HG03432 (cell line): ENCODE data around the gene ZBED5.
"Not testable (repeated sequence)": the region's sequence is repeated elsewhere in the genome, so short reads cannot be mapped to it uniquely, and the experiment has no call there.

ENCODE experiments used
- ATAC-seq: cut with Tn5 transposase; IDR thresholded peaks from one replicate; pipeline ENCODE4 v1.9.1; 2021; ENCODE audit warnings: mild to moderate bottlenecking, moderate library complexity; ENCODE audit not compliant: unreplicated experiment

Gene ZBED5

GRCh38 chr11:10844356-10844755, 13.5 kb downstream of the ZBED5 start:
- no peak for ATAC-seq

GRCh38 chr11:10838881-10839280, 19.0 kb downstream of the ZBED5 start:
- no peak for ATAC-seq

GRCh38 chr11:10838083-10838482, 19.8 kb downstream of the ZBED5 start:
- no peak for ATAC-seq

GRCh38 chr11:10836884-10837283, 21.0 kb downstream of the ZBED5 start:
- not testable (repeated sequence) for ATAC-seq

GRCh38 chr11:10829139-10829538, 28.7 kb downstream of the ZBED5 start:
- ATAC-seq, result no peak

- no peak for ATAC-seq
Observed at GRCh38 chr11:10828402-10828801, 29.5 kb downstream of the ZBED5 start.

- ATAC-seq, result peak; percentile 76
Observed at GRCh38 chr11:10824888-10825287, 33.0 kb downstream of the ZBED5 start.

- ATAC-seq, result no peak
Observed at GRCh38 chr11:10823152-10823579, 34.7 kb downstream of the ZBED5 start.

GRCh38 chr11:10822491-10822890, 35.4 kb downstream of the ZBED5 start:
- ATAC-seq, result not testable (repeated sequence)

- ATAC-seq, result no peak
Observed at GRCh38 chr11:10818594-10818993, 39.3 kb downstream of the ZBED5 start.

- ATAC-seq, result no peak
Observed at GRCh38 chr11:10813945-10814344, 43.9 kb downstream of the ZBED5 start.

- peak; percentile 30 for ATAC-seq
Observed at GRCh38 chr11:10809373-10810160, 48.3 kb downstream of the ZBED5 start.

GRCh38 chr11:10808553-10809372, 49.1 kb downstream of the ZBED5 start, which contains the start of gene EIF4G2:
Gene EIF4G2 (minus strand): TSS chr11:10808926.
- peak; percentile 95 for ATAC-seq

GRCh38 chr11:10808235-10808552, 49.7 kb downstream of the ZBED5 start:
- no peak for ATAC-seq

- ATAC-seq, result peak; percentile 3
Observed at GRCh38 chr11:10807493-10808234, 50.2 kb downstream of the ZBED5 start.

- no peak for ATAC-seq
Observed at GRCh38 chr11:10806206-10806605, 51.6 kb downstream of the ZBED5 start.

- ATAC-seq, result no peak
Observed at GRCh38 chr11:10805741-10806140, 52.1 kb downstream of the ZBED5 start.

- no peak for ATAC-seq
Observed at GRCh38 chr11:10803676-10804075, 54.2 kb downstream of the ZBED5 start.
